ENCODE measurements around the gene CAMK1G. TPM values are rescaled to one million over a fixed set of nuclear protein-coding genes. Genes with fewer than 3 reads are reported as not detected.

CAMK1G gene
- under 1 TPM in 1 of 2 donors, not detected in 1; 0.01 TPM for polyA plus RNA-seq

DNA sequence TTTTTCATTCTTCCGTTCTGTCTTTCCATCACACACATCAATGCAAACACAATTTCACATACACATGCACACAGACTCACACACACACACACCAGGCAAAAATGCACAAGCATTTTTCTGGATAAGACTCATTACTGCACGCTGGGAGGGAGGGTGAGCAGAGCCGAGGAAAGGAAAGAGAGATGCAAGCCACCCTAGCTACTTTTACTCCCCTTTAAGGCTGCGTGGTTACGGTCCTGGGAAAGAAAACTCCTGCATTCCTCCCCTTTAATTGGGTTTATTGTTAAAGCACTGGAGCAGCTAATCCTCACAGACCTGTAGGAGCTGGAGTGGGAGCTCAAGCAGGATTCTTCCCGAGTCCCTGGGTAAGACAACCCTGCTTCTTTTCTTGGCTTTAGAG lies at the start of gene CAMK1G:
TSS of gene CAMK1G (plus strand) at position 307 of the 400 bp plus-strand sequence. CDS start 11,270 bp downstream, outside the sequence.
- 16 to 18% methylated on average over 6 of the region's 6 CpGs for WGBS, 2 donors
- Histone ChIP-seq H3K4me1 (ENCODE audit: control insufficient read depth in 2 of 2, insufficient read depth in 2 of 2, low read length in 1 of 2) (peaks cover 0 to 4% of the 10 kb centered on the region in 2 donors), H3K27me3 (ENCODE audit: control insufficient read depth in 1 of 2, insufficient read depth in 2 of 2, low read length in 2 of 2) (no peaks in the 10 kb centered on the region), H3K36me3 (ENCODE audit: control insufficient read depth in 2 of 2, insufficient read depth in 2 of 2, low read length in 1 of 2) (no peaks in the 10 kb centered on the region), H3K27ac (ENCODE audit: low read depth in 2 of 2, low read length in 1 of 2) (no peak within 1 kb of the TSS), H3K9me3 (ENCODE audit: control insufficient read depth in 2 of 2, insufficient read depth in 1 of 2, low read depth in 1 of 2, low read length in 1 of 2) (no peaks in the 10 kb centered on the region), H3K4me3 (ENCODE audit: low read depth in 1 of 2, low read length in 2 of 2) (no peak within 1 kb of the TSS)

- H3K4me3 ChIP-seq (ENCODE audit: low read depth in 1 of 2, low read length in 2 of 2) = no peak overlapping the region
- WGBS, 2 donors = 82 to 83% methylated on average over 8 of the region's 8 CpGs
- H3K27ac ChIP-seq (ENCODE audit: low read depth in 2 of 2, low read length in 1 of 2) = no peak overlapping the region
- no peaks in the 10 kb centered on the region for H3K9me3 ChIP-seq (ENCODE audit: control insufficient read depth in 2 of 2, insufficient read depth in 1 of 2, low read depth in 1 of 2, low read length in 1 of 2)
- H3K27me3 ChIP-seq (ENCODE audit: control insufficient read depth in 1 of 2, insufficient read depth in 2 of 2, low read length in 2 of 2) = no peaks in the 10 kb centered on the region
- H3K4me1 ChIP-seq (ENCODE audit: control insufficient read depth in 2 of 2, insufficient read depth in 2 of 2, low read length in 1 of 2) = no peaks in the 10 kb centered on the region
- no peaks in the 10 kb centered on the region for H3K36me3 ChIP-seq (ENCODE audit: control insufficient read depth in 2 of 2, insufficient read depth in 2 of 2, low read length in 1 of 2)
Observed at GRCh38 chr1:209534496-209535250, 48.8 kb upstream of the CAMK1G start.

DNA sequence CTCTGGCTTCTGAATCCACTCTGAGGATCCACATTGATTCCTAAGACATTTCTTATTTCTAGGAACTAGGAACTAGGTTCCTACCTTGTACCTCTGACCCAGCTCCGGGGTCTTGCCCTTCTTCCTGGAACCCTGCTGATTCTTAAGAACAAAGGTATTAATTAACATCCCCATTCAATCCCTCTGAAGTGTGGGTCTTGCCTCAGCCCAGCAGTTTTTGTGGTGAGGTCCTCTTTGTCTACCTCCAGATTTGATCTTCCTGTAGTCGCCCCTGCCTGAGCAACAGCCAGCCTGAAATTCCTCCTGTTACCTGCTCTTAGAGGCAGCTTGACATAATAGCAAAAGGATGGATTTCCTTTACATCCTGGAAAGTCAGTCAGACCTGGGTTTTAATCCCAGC lies 46.7 kb upstream of the CAMK1G start:
- Histone ChIP-seq H3K27ac (ENCODE audit: low read depth in 2 of 2, low read length in 1 of 2) (no peak overlapping the region), H3K27me3 (ENCODE audit: control insufficient read depth in 1 of 2, insufficient read depth in 2 of 2, low read length in 2 of 2) (no peaks in the 10 kb centered on the region), H3K4me3 (ENCODE audit: low read depth in 1 of 2, low read length in 2 of 2) (no peak overlapping the region), H3K36me3 (ENCODE audit: control insufficient read depth in 2 of 2, insufficient read depth in 2 of 2, low read length in 1 of 2) (no peaks in the 10 kb centered on the region), H3K9me3 (ENCODE audit: control insufficient read depth in 2 of 2, insufficient read depth in 1 of 2, low read depth in 1 of 2, low read length in 1 of 2) (no peaks in the 10 kb centered on the region), H3K4me1 (ENCODE audit: control insufficient read depth in 2 of 2, insufficient read depth in 2 of 2, low read length in 1 of 2) (no peaks in the 10 kb centered on the region)
- WGBS, 2 donors = 64 to 74% methylated on average over 2 of the region's 2 CpGs

- Histone ChIP-seq H3K27ac (ENCODE audit: low read depth in 2 of 2, low read length in 1 of 2) (no peak overlapping the region), H3K27me3 (ENCODE audit: control insufficient read depth in 1 of 2, insufficient read depth in 2 of 2, low read length in 2 of 2) (no peaks in the 10 kb centered on the region), H3K4me1 (ENCODE audit: control insufficient read depth in 2 of 2, insufficient read depth in 2 of 2, low read length in 1 of 2) (no peaks in the 10 kb centered on the region), H3K9me3 (ENCODE audit: control insufficient read depth in 2 of 2, insufficient read depth in 1 of 2, low read depth in 1 of 2, low read length in 1 of 2) (no peaks in the 10 kb centered on the region), H3K36me3 (ENCODE audit: control insufficient read depth in 2 of 2, insufficient read depth in 2 of 2, low read length in 1 of 2) (no peaks in the 10 kb centered on the region), H3K4me3 (ENCODE audit: low read depth in 1 of 2, low read length in 2 of 2) (no peak overlapping the region)
- 74 to 85% methylated on average over 1 of the region's 1 CpG for WGBS, 2 donors
Observed at GRCh38 chr1:209537336-209538114, 46.0 kb upstream of the CAMK1G start.

GRCh38 chr1:209539576-209539975 lies 43.9 kb upstream of the CAMK1G start:
- no peaks in the 10 kb centered on the region for H3K27me3 ChIP-seq (ENCODE audit: control insufficient read depth in 1 of 2, insufficient read depth in 2 of 2, low read length in 2 of 2)
- H3K9me3 ChIP-seq (ENCODE audit: control insufficient read depth in 2 of 2, insufficient read depth in 1 of 2, low read depth in 1 of 2, low read length in 1 of 2) = no peaks in the 10 kb centered on the region
- H3K27ac ChIP-seq (ENCODE audit: low read depth in 2 of 2, low read length in 1 of 2) = no peak overlapping the region
- no peaks in the 10 kb centered on the region for H3K4me1 ChIP-seq (ENCODE audit: control insufficient read depth in 2 of 2, insufficient read depth in 2 of 2, low read length in 1 of 2)
- H3K36me3 ChIP-seq (ENCODE audit: control insufficient read depth in 2 of 2, insufficient read depth in 2 of 2, low read length in 1 of 2) = no peaks in the 10 kb centered on the region
- no peak overlapping the region for H3K4me3 ChIP-seq (ENCODE audit: low read depth in 1 of 2, low read length in 2 of 2)

DNA sequence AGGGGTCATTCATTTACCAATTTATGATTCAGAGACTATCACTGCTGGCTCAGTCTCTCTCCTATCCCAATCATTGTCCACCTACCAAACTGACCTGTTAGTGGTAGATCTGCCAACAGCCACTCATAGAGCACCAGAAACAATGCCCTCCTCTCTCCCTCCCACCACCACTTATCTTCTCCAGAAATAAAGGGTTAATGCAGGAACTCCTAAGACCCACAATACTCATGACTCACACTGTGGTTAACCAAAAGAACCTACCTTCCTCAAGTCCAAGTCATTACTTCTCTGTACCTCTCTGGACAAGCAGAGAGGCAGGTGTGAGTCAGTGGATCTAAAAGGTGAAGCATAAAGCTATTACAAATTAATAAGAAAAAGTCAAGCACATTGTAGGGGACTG lies 40.9 kb upstream of the CAMK1G start:
- no peak overlapping the region for H3K4me3 ChIP-seq (ENCODE audit: low read depth in 1 of 2, low read length in 2 of 2)
- no peaks in the 10 kb centered on the region for H3K9me3 ChIP-seq (ENCODE audit: control insufficient read depth in 2 of 2, insufficient read depth in 1 of 2, low read depth in 1 of 2, low read length in 1 of 2)
- peaks cover 0 to 4% of the 10 kb centered on the region in 2 donors for H3K4me1 ChIP-seq (ENCODE audit: control insufficient read depth in 2 of 2, insufficient read depth in 2 of 2, low read length in 1 of 2)
- H3K36me3 ChIP-seq (ENCODE audit: control insufficient read depth in 2 of 2, insufficient read depth in 2 of 2, low read length in 1 of 2) = no peaks in the 10 kb centered on the region
- H3K27me3 ChIP-seq (ENCODE audit: control insufficient read depth in 1 of 2, insufficient read depth in 2 of 2, low read length in 2 of 2) = no peaks in the 10 kb centered on the region
- H3K27ac ChIP-seq (ENCODE audit: low read depth in 2 of 2, low read length in 1 of 2) = no peak overlapping the region

DNA sequence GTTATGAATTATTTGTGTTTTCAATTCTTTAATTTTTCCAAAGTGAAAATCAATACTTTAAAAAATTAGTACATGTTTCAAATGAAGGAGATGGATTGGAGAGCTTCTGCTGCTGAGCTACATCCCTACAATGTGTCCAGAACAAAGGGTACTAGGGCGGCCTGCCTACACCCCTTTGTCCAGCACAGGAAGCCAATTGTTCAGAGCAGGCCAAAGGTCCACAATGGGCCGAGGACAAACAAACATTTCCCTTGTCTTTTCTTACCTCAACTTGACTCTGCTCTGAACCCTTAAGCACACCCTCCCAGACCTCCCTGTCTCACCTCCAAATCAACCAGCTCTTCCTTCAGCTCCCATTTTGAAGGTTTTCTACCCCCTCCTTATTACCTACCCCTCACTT lies 39.4 kb upstream of the CAMK1G start:
- WGBS, 2 donors = 69 to 79% methylated on average over 2 of the region's 2 CpGs
- Histone ChIP-seq H3K27me3 (ENCODE audit: control insufficient read depth in 1 of 2, insufficient read depth in 2 of 2, low read length in 2 of 2) (no peaks in the 10 kb centered on the region), H3K9me3 (ENCODE audit: control insufficient read depth in 2 of 2, insufficient read depth in 1 of 2, low read depth in 1 of 2, low read length in 1 of 2) (no peaks in the 10 kb centered on the region), H3K27ac (ENCODE audit: low read depth in 2 of 2, low read length in 1 of 2) (no peak overlapping the region), H3K36me3 (ENCODE audit: control insufficient read depth in 2 of 2, insufficient read depth in 2 of 2, low read length in 1 of 2) (no peaks in the 10 kb centered on the region), H3K4me1 (ENCODE audit: control insufficient read depth in 2 of 2, insufficient read depth in 2 of 2, low read length in 1 of 2) (peaks cover 0 to 4% of the 10 kb centered on the region in 2 donors), H3K4me3 (ENCODE audit: low read depth in 1 of 2, low read length in 2 of 2) (no peak overlapping the region)

DNA sequence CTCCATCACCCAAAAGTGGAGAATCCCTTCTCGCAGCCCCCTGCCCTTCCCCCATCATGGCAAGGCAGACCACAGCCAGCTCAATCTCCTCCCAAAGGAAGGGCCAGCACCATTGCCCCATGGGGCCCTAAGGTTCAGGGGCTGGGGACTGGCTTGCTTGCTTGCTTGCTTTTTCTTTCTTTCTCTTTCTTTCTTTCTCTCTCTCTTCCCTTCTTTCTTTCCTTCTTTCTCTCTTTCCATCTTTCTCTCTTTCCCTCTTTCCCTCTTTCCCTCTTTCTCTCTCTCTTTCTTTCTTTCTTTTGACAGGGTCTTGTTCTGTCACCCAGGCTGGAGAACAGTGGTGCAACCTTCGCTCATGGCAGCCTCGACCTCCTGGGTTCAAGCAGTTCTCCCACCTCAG lies 38.1 kb upstream of the CAMK1G start:
- no peaks in the 10 kb centered on the region for H3K27me3 ChIP-seq (ENCODE audit: control insufficient read depth in 1 of 2, insufficient read depth in 2 of 2, low read length in 2 of 2)
- no peaks in the 10 kb centered on the region for H3K36me3 ChIP-seq (ENCODE audit: control insufficient read depth in 2 of 2, insufficient read depth in 2 of 2, low read length in 1 of 2)
- no peak overlapping the region for H3K27ac ChIP-seq (ENCODE audit: low read depth in 2 of 2, low read length in 1 of 2)
- 88 to 92% methylated on average over 3 of the region's 3 CpGs for WGBS, 2 donors
- H3K4me1 ChIP-seq (ENCODE audit: control insufficient read depth in 2 of 2, insufficient read depth in 2 of 2, low read length in 1 of 2) = peaks cover 0 to 4% of the 10 kb centered on the region in 2 donors
- no peak overlapping the region for H3K4me3 ChIP-seq (ENCODE audit: low read depth in 1 of 2, low read length in 2 of 2)
- no peaks in the 10 kb centered on the region for H3K9me3 ChIP-seq (ENCODE audit: control insufficient read depth in 2 of 2, insufficient read depth in 1 of 2, low read depth in 1 of 2, low read length in 1 of 2)

- no peak overlapping the region for H3K4me3 ChIP-seq (ENCODE audit: low read depth in 1 of 2, low read length in 2 of 2)
- peaks cover 0 to 4% of the 10 kb centered on the region in 2 donors for H3K4me1 ChIP-seq (ENCODE audit: control insufficient read depth in 2 of 2, insufficient read depth in 2 of 2, low read length in 1 of 2)
- no peaks in the 10 kb centered on the region for H3K27me3 ChIP-seq (ENCODE audit: control insufficient read depth in 1 of 2, insufficient read depth in 2 of 2, low read length in 2 of 2)
- no peak overlapping the region for H3K27ac ChIP-seq (ENCODE audit: low read depth in 2 of 2, low read length in 1 of 2)
- 49 to 58% methylated on average over 5 of the region's 5 CpGs for WGBS, 2 donors
- no peaks in the 10 kb centered on the region for H3K9me3 ChIP-seq (ENCODE audit: control insufficient read depth in 2 of 2, insufficient read depth in 1 of 2, low read depth in 1 of 2, low read length in 1 of 2)
- no peaks in the 10 kb centered on the region for H3K36me3 ChIP-seq (ENCODE audit: control insufficient read depth in 2 of 2, insufficient read depth in 2 of 2, low read length in 1 of 2)
Observed at GRCh38 chr1:209546390-209547085, 37.0 kb upstream of the CAMK1G start.
